Retinal pigment epithelial cell (primary cell): ENCODE results near the gene ERCC6L.
A peak's percentile ranks its signal among the peaks of the same experiment; 100 is the strongest.

ENCODE experiments used
- DNase-seq: peaks from one replicate; pipeline ENCODE4 v3.0.0-alpha.2; 2010; ENCODE audit warnings: low read depth
- H3K4me3 ChIP-seq: 2 replicates; pipeline ENCODE4 v1.5.1; 2011; ENCODE audit warnings: mild to moderate bottlenecking, low read length, control low read depth, moderate library complexity
- CTCF ChIP-seq: conservative IDR thresholded peaks from 2 replicates; pipeline ENCODE4 v1.5.1; 2011; ENCODE audit warnings: low read depth, low read length, control low read depth, inconsistent platforms

ERCC6L gene

GRCh38 chrX:72238721-72239475 is at the start of gene ERCC6L:
TSS of gene ERCC6L (minus strand) at chrX:72239027. CDS start at chrX:72238911, 116 bp downstream.
- peak within 1 kb of the TSS; percentile 57 for H3K4me3 ChIP-seq
- no peak for TF ChIP-seq CTCF
- DNase-seq: peak; percentile 52

GRCh38 chrX:72282302-72282701 is 43.5 kb upstream of the ERCC6L start:
- no peak overlapping the region for H3K4me3 ChIP-seq
- no peak for DNase-seq
- TF ChIP-seq CTCF: no peak

- no peak for DNase-seq
- no peak for TF ChIP-seq CTCF
- H3K4me3 ChIP-seq: no peak overlapping the region
Measured at GRCh38 chrX:72280321-72280845, 41.6 kb upstream of the ERCC6L start.

- DNase-seq: no peak
- no peak for TF ChIP-seq CTCF
- H3K4me3 ChIP-seq: peak overlapping the region; percentile 68
Measured at GRCh38 chrX:72276478-72276953, 37.7 kb upstream of the ERCC6L start.

GRCh38 chrX:72274526-72274925 is 35.7 kb upstream of the ERCC6L start:
- TF ChIP-seq CTCF: no peak
- no peak for DNase-seq
- peak overlapping the region; percentile 68 for H3K4me3 ChIP-seq

GRCh38 chrX:72273718-72274117 is 34.9 kb upstream of the ERCC6L start:
- H3K4me3 ChIP-seq: peak overlapping the region; percentile 68
- TF ChIP-seq CTCF: no peak
- no peak for DNase-seq

GRCh38 chrX:72272868-72273267 is 34.0 kb upstream of the ERCC6L start:
- no peak for DNase-seq
- no peak for TF ChIP-seq CTCF
- no peak overlapping the region for H3K4me3 ChIP-seq
